SHP77 treated with DMSO at 0.1 percent for 48 hours (cell line): ENCODE data around the gene ANKS6.

Experiments used
- DNase-seq: peaks from one replicate; lab custom pipeline; 2025; lab: John Stamatoyannopoulos, UW

The ANKS6 gene

GRCh38 chr9:98811051-98811650, 14.8 kb upstream of the ANKS6 start:
- DNase-seq, result no peak

- DNase-seq, result no peak
These were observed 13.9 kb upstream of the ANKS6 start for GRCh38 chr9:98810102-98810842.

- no peak for DNase-seq
These were observed 13.2 kb upstream of the ANKS6 start for GRCh38 chr9:98809311-98810101.

- DNase-seq, result no peak
These were observed 12.5 kb upstream of the ANKS6 start for GRCh38 chr9:98808875-98809274.

GRCh38 chr9:98808411-98808815, 12.1 kb upstream of the ANKS6 start:
- no peak for DNase-seq

GRCh38 chr9:98807814-98808195, 11.4 kb upstream of the ANKS6 start:
- no peak for DNase-seq

GRCh38 chr9:98807070-98807813, 10.9 kb upstream of the ANKS6 start, which contains the start of gene GALNT12:
GALNT12 (plus strand) TSS chr9:98807670; CDS start chr9:98807699, 29 bp downstream.
- no peak for DNase-seq

- no peak for DNase-seq
These were observed 10.2 kb upstream of the ANKS6 start for GRCh38 chr9:98806394-98807035.

- DNase-seq, result no peak
These were observed 9.3 kb upstream of the ANKS6 start for GRCh38 chr9:98805506-98806272.

- DNase-seq, result no peak
These were observed 7.7 kb upstream of the ANKS6 start for GRCh38 chr9:98804083-98804482.

GRCh38 chr9:98801969-98802371, 5.6 kb upstream of the ANKS6 start:
- no peak for DNase-seq

GRCh38 chr9:98801561-98801960, 5.2 kb upstream of the ANKS6 start:
- no peak for DNase-seq

- no peak for DNase-seq
These were observed 1.9 kb upstream of the ANKS6 start for GRCh38 chr9:98798254-98798653.

- no peak for DNase-seq
These were observed 1.1 kb upstream of the ANKS6 start for GRCh38 chr9:98797491-98797890.

GRCh38 chr9:98795970-98796363, 388 bp downstream of the ANKS6 start:
- DNase-seq, result no peak

- no peak for DNase-seq
These were observed 930 bp downstream of the ANKS6 start for GRCh38 chr9:98795295-98795955.

- DNase-seq, result no peak
These were observed 1.6 kb downstream of the ANKS6 start for GRCh38 chr9:98794802-98795201.

- DNase-seq, result no peak
These were observed 3.3 kb downstream of the ANKS6 start for GRCh38 chr9:98793031-98793430.

GRCh38 chr9:98791608-98792490, 4.5 kb downstream of the ANKS6 start:
- no peak for DNase-seq
